T follicular helper cell (primary cell): ENCODE results near the gene OSBPL2.

Experiments used
- DNase-seq: peaks from one replicate; pipeline ENCODE4 v3.0.0-alpha.2; 2020; ENCODE audit warnings: low read depth

OSBPL2 gene

DNA sequence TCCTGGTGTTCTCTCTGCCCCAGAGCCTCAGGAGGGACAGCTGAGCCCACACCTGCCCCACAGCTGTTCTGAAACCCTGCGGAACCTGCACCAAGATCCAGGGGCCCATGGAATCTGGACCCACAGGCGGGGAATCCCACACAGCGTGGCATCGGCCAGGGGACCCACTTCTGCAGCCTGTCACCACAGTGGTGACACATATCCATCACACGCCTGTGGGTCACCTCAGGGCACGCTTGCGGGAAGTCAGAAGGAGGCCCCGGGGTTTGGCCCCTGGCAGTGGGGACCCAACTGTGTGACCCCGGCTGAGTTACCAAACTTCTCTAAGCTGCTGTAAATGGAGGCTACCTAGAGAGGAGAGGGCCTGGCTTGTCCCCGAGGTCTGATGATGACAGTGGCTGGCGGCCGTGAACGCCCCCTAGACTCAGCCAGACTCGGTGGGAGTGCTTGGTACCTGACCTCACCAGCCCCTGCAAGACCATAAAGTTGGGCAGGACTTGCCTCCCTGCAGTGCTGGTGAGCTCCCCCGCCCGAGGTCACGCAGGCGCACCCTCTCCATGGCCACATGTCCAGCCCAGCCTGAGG, 16.0 kb upstream of the OSBPL2 start:
- DNase-seq: no peak

DNA sequence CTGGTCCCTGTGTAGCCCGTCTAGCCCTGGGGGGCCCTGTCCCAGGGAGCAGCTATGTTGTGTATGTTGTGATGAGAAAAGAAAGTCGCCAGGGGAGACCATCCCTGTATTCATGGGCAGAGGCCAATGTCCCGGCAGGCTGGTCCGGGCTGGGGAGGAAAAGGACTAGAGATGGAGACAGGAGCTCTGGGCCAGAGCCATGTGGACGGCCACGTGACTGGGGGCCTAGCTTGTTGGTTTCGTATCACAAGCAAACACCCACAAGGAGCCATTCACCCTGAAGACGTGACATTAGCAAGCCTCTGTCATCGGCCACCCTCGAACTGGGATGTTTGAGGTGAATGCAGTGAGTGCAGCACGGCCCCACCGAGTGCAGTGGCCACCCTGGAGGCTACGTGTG, 15.3 kb upstream of the OSBPL2 start:
- no peak for DNase-seq

DNA sequence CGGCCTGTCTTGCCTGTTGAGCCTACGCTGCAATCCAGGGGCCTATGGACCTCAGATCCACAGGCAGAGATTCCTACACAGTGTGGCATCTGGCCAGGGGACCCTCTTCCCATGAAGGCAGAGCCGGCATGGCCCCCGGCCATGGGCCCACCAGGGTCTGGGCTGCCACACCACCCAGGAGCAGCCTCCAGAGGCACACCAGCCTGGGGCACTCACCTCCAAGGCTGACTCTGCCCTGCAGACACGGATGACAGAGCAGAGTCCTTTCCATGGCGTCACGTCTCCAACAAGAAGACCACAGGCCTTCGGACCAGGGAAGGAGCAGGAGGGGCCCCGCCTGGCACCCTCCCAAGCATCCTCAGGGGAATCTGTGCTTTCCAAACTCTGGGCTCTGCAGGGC, 14.8 kb upstream of the OSBPL2 start:
- DNase-seq: no peak

DNA sequence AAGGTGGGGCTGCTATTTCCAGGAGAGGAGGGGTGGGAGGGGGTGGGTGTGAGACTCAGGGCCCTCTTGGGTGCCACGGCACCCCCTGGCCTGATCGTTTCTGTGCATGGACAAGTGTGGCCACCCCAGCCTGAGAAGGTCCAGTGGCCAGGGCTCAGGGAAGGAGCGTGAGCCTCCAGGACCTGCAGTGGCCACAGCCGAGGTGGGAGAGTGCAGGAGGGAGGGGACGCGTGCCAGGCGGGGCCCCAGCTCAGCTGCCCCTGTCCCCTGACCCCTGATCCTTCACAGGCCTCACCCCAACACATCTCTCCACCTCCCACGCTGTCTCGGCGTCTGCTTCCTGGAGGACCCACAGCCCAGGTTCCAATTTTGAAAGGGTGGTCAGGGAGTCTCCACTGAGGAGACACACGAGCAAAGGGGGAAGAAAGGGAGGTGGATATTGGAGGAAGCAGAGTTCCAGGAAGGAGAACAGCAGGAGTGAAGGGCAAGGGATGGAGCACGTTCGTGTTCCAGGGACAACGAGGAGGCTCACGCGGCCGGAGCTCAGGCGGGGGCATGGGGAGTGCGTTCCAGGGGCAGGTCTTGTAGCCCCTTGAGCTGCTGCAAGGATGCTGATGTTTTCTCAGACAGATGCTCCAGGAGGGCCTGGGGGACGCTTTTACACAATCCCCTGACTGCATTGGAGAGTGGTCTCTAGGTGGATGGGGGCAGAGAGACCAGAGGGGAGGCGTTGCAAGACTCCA, 14.0 kb upstream of the OSBPL2 start:
- DNase-seq: no peak

DNA sequence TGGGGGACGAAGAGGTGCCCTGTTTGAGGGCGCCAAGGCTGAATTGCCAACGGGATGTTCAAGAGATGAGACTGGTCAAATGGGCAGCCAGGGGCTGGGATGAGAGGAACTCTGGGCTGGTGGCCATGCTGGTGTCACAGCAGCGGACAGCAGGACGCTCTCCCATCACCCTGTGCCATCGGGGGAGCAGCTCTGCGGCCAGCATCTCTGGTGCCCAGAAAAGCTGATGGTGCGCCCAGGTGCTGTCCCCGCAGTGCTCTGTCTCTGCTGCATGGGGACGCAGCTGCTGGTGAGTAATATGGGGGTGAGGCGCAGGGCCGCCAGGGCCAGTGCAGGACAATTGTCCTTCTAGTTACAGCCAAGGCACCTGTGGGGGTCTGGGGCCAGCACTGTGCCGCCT, 13.3 kb upstream of the OSBPL2 start:
- DNase-seq: no peak

DNA sequence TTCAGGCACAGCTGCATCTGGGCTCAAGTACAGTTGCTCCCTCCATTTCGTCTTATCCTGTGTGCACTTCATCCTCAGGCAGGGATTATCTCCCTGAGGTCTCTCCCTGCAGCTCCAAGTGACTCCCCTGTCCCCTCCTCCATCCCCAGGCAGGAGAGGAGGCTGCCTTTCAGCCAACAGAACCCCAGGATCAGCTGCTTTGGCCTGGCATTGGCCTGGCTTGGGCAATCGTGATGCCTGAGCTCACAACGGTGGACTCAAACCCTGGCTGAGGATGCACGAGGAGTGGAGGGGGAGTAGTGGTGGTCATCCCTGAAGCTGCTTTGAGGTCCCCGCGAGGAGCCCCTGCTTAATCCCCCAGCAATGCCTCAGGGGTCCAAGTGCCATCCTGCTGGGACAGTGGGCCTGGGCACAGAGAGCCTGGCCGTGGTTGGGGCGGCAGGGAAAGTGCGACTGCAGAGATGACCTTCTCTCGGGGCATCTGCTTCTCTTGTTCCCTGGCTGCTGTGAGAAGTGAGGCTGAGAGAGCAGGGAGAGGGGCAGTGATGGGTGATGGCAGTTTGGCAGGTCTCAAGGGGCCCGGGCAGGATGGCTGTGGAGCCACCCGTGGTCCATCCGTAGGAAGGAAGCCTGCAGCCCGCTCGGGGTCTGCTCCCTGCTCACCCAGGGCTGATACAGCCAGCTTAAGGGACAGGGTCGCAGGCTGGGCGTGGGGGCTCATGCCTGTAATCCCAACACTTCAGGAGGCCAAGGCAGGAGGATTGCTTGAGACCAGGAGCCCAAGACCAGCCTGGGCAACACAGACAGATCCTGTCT, 12.3 kb upstream of the OSBPL2 start:
- no peak for DNase-seq

DNA sequence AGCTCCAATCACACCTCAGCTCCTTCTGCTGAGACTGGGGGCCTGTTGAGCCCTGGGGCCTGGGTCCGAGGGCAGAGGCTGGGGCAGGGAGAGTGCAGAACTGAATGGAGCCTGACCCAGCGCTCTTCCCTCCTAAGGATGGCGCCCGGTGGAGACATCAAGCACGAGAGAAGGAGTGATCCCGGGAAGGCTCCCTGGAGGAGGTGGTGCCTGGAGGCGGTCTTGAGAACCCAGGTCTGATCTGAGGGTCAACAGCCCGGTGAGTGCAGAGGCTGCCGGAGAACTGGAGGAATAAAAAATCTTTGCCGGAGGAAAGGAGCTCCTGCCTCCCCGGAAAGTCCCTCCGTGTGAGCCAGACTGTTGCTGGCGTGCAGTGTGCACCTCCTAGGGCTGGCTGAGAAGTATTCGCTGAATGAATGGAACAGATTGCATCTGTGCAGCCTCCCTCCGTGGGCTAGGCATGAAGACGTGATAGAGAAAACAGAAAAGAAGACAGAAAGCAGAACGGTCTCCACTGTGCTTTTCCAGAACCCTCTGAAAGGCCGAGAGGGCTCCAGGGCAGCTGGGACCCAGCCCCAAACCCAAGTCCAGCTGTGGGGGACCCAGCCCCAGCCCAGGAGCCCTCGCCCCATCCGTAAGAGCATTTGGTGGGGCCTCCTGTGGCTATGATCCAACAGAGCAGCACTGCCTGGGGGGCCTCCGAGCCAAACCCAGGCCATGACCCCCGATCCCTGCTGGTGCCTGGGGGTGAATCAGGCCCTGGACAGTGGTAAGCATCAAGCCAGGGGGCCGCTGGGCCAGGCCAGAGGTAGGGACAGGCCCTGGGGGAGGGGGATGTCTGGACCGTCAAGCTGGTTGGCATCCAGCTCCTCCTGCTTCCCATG, 11.4 kb upstream of the OSBPL2 start:
- DNase-seq: no peak

DNA sequence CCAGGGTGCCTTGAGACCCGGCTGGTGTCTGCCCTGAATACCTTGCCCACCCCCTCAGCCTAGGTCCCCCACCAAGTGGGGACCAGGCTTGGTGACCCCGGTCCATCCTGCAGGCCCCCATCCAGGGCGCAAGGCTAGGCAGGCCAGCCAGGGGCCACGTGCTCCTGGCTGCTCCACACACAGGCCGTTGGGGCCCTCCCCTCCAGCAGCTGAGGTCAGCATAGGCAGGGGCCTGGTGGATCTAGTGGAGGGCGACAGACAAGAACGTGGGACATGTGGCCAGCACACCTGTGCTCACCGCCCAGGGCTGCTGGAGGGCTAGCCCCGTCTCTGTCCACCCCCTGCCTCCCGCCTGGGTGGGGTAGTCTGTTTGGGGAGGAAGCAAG, 10.7 kb upstream of the OSBPL2 start:
- DNase-seq: no peak

DNA sequence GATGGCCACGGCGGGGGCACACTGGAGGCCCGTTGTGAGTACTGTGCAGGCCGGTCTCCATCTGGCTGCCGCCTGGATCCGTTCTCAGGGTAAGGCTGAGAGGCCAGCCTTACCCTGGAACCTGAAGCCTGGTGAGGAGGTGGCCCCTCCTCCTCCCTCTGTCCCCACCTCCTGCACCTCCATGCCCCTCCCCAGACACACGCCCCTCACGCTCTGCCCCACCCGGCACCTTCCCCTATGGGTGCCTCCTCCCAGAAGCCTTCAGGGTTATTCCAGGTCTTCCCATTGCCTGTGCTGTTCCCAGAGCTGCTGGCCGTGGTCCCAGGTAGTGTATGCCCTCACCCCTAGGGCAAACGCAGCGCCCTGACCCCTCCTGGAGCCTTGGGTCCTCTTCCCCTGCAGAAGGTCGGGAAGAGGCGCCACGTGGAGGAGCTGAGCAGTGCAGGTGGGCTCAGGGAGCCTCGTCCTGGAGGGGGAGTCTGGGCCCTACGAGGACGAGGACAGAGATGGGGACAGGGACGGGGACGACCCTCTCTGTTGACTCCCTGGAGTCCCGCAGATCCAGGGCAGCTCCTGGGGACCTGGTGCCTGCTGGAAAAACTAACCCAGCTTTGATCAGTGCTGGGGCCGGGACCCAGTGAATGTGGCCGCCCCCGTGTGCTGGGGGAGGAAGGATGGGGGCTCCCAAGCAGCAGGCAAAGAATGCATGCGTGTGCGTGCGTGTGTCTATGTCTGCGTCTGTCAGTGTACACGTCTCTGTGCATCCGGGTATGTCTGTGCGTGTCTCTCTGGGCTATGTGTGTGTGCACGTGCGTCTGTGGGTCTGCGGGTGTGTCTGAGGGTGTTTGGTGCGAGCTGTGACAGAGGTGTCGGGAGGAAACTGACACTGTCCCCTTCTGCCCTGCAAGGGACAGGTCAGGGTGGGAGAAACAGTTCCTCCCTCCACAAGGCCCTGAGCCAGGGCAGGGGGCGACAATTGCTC, 10.1 kb upstream of the OSBPL2 start:
- no peak for DNase-seq

DNA sequence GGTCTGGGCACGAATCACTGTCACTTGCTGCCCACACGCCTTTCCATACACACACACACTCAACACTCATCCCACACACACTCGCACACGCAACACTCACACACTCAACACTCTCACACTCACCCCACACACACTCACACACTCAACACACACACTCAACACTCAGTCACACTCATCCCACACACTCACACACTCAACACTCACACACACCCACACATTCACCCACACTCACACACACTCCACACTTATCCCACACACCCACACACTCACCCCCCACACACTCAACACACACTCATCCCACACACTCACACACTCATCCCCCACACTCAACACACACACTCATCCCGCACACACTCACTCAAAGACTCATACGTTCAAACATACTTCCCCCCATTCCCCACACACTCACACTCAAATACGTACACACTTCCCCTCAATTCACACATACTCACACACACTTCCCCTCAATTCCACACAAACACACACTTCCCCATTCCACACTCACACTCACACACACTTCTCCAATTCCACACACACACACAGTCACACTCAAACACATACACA, 9.3 kb upstream of the OSBPL2 start:
- DNase-seq: no peak

DNA sequence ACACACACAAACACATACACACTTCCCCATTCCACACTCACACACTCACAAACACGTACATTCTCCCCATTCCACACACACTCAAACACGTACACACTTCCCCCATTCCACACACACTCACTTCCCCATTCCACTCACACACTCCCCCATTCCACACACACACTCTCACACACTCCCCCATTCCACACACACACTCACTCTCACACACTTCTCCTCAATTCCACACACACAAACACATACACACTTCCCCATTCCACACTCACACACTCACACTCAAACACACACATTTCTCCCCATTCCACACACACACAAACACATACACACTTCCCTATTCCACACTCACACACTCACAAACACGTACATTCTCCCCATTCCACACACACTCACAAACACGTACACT, 8.7 kb upstream of the OSBPL2 start:
- DNase-seq: no peak

DNA sequence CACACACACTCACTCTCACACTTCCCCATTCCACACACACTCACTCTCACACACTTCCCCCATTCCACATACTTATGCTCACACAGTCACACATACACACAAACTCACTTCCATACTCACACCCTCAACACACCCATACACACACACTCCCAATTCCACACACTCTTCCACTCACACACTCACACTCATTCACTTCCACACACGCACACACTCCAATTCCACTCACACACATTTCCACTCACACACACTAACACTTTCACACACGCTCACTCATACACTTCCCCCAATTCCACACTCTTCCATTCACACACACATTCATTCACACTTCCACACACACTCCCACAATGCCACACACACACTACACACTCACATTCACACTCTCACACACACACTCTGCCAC, 8.0 kb upstream of the OSBPL2 start:
- DNase-seq: no peak

DNA sequence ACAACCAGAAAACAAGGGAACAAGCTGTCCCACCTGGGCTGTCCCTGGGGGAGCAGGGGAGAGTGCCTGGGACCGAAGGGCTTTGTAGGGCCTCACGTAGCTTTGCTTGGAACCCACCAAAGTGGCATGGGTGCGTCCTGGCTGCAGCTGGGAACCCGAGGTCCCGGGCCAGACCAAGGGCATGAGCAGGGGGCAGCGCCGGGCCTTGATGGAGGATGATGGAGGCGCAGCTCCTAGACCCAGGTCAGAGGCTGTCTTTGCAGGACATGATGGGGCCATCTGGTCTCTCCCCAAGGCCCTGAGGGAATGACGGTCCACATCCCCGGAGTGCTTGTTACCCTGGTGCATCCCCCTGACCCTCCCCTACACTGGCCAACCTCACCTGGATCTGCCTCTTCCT, 7.6 kb upstream of the OSBPL2 start:
- DNase-seq: no peak

DNA sequence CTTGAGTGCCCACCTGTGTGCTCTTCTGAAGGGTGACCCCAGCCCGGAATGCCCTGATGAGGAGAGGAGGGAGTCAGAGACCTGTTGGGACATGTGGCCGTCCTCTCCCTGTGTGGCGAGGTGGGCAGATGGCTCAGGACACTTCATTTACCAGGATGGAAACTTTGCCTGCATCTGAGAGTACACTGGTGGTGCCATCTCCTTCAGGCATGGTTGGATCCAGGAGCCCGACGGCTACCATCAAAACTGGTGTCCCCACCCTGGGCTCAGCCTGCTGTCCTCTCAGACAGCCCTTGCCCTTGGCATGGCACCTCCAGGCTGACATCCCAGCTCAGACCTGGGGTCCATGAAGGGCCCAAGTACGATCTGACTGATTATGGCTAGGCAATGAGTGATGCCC, 7.0 kb upstream of the OSBPL2 start:
- no peak for DNase-seq

DNA sequence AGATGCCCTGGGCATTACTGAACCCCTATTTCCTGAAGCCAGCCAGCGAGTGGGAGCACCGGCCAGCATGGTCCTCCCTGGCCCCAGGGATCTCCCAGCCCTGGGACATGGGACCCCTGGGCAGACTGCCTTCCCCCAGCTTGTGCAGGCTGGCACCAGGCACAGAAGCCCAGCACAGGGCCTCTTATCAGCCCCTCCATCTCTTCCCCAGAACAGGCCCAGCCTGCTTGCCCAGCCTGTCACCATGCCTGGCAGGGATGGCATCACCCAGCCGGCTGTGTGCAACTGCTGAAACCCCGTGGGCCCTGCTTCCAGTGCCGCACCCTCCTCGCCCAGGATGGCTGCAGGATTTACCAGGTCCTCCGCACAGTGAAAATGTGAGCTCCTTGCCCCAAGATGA, 6.1 kb upstream of the OSBPL2 start:
- no peak for DNase-seq

DNA sequence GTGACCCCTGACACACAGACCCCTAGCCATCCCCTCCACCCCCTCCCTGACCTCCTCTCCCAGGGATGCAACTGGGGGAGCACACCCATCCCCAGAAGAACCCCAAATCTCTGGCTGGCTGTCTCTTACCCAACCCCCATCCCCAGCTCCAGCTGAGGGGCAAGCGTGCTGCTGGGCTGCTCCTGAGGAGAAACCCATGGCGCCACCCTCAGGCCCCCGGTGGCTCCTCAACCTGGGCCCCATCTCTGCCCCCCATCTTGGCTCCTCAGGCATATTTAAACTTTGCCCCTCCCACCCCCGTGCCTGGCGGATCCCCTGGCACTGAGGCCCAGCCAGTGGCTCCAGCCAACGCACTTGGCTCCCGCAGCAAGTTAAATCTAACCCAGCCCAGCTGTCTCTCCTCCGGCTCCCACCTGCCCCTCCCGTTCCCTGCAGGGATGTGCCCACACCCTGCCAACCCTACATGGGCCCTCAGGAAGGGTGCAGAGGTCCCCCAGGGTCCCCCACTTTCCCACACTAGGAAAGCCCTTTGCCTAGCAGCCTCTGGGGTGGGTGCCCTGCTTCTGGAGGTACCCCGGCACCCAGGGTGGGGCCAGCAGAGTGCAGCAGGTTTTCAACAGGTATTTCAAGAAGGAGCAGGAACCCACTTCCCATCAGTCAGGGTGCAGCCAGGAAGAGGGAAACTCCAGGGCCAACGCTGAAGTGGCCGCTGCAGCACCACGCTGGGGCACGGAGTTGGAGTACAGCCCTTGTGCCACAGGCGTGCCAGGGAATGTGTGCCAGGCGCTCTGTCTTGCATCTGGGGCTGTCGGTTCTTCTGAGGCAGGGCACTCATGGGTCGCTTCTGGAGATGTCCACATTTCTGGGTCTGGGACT, 5.3 kb upstream of the OSBPL2 start:
- no peak for DNase-seq

DNA sequence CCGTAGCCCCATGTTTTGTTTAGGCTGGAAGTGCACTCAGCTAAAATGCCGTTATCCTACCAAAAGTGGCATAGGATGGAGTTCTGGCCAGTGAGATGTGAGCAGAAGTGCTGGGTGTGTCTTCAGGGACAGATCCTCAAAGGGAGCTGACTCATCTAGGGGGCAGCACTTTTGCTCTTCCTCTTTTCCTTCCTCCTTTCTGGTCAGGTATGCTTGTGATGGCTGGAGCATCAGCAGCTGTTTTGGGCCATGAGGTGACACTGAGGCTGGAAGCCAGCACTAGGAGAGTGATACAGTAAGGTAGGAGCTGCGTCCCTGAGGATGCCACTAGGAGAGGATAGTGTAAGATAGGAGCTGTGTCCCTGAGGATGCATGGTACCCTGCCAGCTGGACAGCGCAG, 4.6 kb upstream of the OSBPL2 start:
- no peak for DNase-seq

DNA sequence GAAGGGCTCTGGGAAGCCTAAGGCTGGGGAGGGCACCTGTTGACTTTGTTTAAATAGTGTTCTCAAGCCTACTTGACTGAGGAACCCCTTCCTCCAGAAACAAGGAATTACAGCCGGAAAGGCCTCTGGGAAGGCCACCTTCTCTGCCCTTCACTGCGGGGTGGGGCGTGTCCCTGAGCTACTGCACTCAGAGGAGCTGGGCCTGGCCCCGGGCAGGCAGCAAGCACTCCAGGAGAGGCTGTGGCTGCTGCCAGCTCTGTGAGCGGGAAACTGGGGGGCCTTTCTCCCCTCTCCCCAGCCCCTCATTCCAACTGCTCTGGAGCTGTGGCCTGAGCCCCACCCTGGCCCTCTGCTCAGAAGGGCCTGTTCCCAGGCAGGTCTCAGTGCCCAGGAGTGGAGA, 4.0 kb upstream of the OSBPL2 start:
- no peak for DNase-seq

DNA sequence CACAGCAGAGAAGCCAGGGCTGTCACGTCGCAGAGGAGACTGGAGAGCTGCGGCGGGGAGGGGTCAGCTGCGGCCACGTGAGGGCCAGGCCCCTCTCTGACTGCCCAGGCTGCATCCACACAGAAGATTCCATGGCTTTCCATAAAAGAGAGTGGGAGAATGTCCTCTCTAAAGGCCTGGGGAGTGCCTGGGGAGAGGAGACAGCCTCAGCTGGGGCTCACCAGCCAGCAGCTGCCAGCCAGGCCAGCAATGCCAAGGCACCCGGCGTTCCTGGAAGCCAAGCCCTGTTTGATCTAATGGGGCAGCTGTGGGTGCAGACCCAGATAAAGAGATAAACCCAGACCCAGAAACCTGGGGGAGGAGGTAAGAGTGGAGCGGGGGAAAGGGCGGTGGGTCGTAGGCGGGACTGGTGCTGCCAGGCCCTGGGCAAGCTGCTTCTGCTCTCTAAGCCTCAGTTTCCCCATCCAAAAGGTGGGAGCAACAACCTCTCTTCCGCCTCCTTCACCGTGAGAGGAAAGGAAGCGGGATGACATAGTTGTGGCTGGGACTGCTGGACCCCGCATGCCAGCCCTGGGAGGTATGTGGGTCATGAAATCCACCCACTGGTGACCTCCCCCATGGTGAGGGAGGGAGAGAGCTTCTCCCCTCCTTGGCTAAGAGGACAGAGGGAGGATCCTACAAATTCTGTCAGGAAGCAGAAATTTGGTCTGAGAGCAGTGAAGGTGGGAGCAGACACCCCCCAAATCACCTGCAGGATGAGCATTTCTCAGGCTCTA, 3.1 kb upstream of the OSBPL2 start:
- DNase-seq: no peak
